HG03159 (cell line): ENCODE data around the gene INSR.
"Not testable (repeated sequence)": the region's sequence is repeated elsewhere in the genome, so short reads cannot be mapped to it uniquely, and the experiment has no call there.

Experiments
- ATAC-seq: cut with Tn5 transposase; IDR thresholded peaks from one replicate; pipeline ENCODE4 v1.9.1; 2021; ENCODE audit warnings: mild to moderate bottlenecking, moderate library complexity; ENCODE audit not compliant: unreplicated experiment

INSR gene

DNA sequence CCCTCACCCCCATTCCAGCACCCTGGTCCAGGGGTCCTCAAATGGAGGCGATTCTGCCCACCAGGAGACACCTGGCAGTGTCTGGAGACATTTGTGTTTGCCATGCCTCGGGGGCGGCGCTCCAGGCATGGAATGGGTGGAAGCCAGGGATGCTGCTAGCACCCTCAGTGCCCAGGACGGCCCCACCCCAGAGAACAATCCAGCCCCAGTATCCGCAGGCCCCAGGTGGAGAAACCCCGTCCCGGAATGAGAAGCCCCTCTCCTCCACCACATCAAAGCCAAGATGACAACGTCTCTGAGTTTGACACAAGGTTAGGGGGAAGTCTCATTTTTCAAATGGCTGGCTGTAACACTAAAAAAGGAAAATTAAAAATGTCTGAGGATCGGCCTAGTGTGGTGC, 68.5 kb downstream of the INSR start:
- ATAC-seq, result no peak

DNA sequence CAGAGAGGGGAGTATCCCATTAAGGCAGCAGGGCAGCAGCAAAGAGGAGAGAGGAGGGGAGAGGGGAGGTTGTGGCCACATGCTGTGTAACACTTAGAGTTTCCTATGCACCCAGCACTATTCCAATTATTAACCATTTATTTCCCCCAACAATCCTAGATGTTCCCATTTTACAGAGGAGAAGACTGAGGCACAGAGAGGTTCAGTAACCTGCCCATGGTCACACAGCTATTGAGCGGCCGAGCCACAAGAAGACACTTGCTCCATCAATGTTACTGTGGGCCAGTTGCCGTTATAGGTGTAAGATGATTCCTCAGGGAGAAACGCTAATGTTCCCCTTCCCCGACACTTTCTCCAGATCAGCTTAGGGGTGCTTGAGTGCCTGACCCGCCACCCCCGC, 69.2 kb downstream of the INSR start:
- ATAC-seq, result no peak

DNA sequence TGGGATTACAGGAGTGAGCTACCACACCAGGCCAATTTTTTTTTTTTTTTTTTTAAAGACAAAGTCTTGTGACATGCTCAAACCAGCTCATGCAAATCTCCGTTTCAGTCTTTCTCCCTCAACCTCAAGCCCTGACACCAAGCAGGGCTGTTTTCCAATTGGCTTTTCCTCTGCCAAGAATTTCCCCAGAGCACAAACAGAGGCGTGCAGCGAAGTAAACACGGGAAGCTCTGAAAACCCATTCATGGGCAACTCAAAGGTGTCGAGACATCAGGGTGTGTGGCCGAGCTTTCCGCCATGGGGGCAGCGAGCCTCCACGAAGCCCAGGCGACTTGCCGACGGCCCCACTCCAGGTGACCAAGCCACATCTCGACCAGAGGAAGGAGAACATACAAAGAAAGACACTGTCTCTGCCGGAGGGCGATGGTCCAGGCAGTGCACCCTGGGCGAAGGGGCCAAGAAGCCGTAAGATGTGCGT, 70.0 kb downstream of the INSR start:
- no peak for ATAC-seq

DNA sequence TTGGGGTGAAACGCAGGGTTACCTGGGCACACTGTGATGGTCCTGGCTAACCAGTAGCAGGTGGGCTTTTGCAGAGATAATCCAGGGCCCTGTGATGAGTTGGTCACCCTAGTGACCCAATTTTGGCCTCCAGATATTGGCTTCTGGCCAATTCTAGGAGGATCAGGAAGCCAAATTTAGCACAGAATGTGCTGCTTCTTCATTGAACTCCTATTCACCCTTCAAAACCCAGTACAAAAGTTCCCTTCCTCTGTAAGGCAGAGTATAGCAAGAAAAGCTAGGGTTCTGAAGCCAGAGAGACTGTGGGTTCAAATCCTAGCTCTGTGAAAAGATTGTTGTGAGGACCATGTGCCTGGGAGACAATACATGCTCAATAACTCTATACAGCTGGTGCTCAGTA, 70.8 kb downstream of the INSR start:
- no peak for ATAC-seq

DNA sequence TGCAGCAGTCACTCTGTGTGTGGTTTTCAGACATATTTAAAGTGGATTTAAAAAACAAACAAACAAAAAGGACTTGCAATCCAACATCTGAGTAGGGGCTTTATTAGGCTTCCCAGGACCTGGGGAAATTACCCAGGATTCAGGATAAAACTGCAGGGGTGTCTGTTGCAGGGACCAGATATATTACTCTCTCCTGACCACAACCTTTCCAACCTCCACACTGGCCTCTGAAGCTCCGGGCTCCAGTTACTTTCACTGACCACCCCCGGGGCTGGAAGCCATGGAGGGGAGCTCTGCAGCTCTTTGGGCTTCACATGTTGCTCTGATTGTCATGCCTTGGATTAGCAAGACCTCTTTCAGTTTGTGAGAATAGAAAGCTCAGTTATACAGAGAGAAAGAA, 75.2 kb downstream of the INSR start:
- ATAC-seq, result no peak

DNA sequence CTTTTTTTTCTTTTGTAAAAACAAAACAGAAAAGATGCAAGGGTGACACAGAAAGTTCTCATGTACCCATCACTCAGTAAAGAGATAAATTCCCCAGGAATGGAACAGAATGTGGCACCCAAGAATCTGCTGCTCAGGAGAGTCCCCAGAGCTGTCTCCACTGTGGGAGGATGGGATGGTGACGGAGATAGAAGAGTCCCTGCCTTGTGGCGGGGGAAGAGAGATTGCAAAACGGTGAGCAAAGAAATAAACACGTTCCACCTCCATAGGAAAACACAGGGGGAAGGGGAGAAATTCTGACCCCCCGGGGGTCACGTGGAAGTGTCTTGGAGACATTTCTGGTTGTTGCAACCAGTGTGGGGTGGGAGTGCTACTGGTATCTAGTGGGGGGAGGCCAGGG, 76.4 kb downstream of the INSR start:
- ATAC-seq, result no peak

DNA sequence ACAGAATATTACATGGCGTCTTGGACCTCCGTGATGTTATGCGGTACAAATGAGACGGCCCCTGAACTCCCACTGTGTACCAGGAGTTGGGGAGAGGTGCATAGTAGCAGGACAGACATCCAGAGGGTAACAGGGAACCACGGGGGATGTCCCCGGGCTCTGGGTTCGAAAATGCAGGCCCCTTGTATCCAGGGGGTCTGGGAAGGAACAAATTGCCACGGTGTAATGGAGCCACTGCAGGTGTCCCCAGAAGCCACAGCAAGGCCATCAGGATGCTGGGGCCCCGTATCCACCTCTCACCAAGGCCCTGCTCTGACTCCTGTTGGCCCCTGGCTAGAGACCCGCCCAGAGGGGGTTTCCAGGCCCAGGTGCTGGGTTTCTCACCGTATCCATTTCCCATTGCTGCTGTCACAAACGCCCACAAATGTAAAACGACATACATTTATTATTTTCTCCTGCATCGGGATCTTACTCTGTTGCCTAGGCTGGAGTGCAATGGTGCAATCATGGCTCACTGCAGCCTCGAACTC, 77.8 kb downstream of the INSR start:
- no peak for ATAC-seq

DNA sequence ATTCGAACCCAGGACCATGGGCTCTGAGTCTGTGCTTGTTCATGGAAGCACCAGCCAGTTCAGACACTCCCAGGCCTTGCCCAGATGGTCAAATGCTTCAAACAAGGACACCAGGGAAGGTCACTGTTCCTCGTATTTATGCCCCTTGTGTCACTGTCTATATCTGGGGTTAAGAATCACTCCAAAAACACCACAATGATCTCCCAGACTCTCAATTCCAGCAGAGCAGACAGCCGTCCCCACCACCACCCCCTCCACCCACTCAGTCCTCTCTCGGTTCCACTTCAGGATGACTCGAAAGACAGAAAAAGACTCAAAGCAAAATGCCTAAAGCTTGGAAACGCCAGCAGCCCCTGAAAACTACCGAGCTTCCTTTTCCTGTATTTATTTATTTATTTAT, 79.0 kb downstream of the INSR start:
- ATAC-seq, result no peak

DNA sequence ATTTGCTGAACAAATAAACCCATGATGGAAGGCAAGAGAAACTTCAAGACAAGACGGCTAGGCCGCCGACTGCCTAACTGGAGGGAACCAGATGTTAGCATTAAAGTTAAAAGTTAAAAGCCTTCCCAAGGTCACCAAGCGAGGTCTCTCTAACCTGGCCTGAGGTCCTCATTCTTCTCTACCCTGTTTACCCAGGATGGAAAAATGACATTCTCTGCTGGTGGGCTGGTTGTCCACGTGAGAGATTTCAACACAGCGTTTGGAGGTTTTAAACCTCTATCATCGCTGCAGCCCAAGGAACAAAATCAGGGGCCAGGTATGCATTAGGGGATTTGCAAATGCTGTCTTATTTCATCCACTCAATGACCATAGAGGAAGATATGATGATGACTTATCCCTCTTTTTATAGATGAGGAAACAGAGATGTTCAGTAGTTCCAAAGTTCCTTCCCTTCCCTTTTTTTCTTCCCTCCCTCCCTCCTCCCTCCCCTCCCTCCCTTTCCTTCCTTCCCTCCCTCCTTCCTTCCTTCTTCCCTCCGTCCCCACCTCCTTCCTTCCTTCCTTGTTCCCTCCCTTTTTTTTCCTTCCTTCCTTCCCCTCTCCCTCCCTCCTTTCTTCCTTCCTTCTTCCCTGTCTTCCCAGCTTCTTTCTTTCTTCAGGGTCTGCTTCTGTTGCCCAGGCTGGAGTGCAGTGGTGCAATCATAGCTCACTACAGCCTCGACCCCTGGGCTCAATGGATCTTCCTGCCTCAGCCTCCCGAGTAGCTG, 79.7 kb downstream of the INSR start:
- ATAC-seq, result no peak

DNA sequence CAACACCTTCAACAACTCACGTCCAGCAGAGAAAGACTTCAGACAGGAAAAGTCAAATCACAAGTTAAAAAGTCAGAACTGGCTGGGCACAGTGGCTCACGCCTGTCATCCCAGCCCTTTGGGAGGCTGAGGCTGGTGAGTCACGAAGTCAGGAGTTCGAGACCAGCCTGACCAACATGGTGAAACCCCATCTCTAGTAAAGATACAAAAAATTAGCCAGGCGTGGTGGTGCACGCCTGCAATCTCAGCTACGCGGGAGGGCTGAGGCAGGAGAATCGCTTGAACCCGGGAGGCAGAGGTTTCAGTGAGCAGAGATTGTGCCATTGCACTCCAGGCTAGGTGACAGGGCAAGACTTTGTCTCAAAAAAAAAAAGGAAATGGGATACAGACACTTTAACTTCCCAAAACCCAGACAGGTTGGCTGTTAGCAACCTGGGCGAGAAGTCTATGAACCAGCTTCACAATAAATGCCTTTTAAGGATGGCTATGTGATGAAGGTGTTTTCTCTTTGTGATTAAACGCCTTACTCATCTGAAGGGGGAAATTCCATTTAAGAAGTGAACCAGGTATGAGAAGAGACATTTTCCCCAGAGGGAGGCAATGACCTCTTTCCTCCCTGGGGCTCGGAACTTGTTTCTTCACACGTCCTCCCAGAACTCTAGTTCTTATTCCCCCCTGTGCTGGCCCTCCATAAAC, 80.4 kb downstream of the INSR start:
- no peak for ATAC-seq

DNA sequence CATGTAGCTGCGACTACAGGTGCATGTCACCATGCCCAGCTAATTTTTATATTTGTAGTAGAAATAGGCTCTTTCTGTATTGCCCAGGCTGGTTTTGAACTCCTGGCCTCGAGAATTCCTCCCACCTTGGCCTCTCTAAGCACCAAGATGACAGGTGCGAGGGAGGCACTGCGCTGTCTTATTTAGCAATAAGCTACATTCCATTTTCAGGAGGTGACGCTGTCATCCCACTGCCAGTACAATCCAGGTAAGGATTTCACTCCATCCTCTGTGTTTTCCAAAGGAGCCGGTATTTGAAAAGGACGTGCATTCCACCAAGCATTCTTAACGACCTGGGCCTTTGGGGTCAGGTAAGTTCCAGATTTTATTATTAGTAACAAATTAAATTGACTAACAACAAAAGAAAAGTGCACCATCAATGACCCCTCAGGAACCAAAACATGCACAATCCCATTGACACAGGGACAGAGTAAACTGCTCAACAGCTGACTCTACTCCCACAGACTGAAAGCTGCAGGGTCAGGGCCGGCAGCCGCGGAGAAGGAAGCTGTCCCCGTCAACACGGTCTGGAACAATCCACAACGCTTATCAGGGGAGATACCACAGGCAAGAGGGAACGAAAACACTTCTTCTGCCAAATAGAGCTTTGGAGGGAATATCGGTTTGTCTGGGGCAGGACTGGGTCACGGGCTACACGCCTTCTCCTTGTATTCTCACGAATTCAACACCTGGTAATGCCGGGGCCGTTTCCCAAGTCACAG, 82.8 kb downstream of the INSR start:
- no peak for ATAC-seq

DNA sequence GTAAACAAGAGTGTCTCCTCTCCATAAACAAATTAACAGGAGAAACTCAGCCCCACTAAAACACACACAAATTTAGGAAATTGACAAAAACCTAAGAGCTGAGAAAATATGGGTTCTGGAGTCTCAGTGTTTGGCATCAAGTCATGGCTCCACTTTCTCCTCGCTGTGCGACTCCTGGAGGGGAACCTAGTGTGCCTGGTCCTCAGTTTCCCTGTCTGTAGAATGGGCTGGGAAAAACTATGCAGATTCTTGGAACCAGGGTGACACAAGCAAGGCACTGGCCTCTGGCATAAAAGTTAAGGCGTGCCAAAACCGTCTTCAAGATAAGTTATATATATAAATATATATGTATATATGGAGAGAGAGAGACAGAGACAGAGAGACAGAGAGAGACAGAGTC, 83.9 kb downstream of the INSR start:
- no peak for ATAC-seq

DNA sequence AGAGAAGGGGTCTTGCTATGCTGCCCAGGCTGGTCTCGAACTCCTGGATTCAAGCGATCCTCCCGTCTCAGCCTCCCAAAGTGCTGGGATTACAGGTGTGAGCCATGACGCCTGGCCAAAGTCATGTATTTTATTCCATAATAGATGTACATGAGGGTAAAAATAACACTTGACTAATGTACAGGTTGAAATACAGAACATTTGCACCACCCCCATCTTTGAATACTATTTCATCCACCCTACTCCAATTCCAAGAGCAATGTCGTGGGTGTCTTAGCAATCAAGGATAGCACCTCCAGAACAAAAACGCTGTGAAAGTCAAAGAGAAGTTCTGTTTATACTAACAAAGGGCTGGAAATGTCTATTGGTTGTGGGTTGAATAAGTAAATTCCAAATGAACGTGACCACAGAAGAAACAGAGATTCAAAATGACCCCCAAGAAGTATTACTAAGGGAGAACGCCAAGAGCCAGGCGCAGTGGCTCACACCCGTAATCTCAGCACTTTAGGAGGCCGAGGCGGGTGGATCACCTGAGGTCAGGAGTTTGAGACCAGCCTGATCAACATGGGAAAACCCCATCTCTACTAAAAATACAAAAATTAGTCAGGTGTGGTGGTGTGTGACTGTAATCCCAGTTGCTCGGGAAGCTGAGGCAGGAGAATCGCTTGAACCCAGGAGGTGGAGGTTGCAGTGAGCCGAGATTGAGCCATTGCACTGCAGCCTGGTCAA, 84.5 kb downstream of the INSR start:
- ATAC-seq, result not testable (repeated sequence)

DNA sequence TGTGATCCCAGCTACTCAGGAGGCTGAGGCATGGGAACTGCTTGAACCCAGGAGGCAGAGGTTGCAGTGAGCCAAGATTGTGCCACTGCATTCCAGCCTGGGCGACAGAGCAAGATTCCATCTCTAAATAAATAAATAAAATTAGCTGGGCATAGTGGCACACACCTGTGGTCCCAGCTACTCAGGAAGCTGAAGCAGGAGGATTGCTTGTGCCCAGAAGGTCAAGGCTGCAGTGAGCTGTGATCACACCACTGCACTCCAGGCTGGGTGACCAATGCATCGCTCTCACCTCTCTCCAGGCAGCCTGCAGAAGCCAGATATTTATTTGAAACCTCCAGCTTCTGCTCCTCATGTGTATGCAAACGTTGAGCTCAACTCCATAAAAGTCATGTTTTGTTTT, 85.2 kb downstream of the INSR start:
- ATAC-seq, result not testable (repeated sequence)

DNA sequence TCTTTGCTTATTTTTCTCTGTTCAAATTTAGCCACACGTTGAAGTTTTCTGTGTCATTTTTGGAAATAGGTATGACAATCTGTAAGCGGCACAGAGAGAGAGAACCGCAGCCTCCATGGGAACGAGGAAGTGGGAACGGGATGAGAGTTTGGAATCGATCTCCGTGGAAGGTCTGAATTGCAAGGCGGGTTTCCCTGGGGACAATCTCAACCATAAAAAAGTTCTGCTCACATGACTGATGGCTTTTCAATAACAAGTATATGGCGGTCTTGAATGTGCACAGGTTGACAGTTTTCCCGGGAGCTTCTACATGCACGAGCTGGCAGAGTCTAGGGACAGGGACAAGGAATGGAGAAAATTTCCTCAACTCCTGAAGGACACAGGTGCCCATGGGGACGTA, 90.9 kb downstream of the INSR start:
- no peak for ATAC-seq

DNA sequence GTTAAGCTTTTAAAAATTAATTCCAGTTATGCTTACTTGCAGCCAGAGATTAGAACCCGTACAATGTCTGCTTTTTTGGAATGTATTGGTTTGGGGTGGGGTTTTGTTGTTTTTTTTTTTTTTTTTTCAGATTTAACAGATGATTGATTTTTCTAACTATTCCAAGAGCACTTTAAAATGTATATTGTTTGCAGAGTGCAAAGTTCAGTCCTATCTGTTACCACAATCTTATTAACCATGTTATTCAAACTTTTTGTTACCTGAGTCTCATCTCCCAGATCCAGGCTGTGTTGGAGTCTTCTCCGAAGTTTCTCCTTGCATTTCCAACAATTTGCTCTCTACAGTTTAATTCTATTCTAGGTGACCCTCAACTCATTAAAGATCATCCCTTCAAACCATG, 91.3 kb downstream of the INSR start:
- no peak for ATAC-seq

DNA sequence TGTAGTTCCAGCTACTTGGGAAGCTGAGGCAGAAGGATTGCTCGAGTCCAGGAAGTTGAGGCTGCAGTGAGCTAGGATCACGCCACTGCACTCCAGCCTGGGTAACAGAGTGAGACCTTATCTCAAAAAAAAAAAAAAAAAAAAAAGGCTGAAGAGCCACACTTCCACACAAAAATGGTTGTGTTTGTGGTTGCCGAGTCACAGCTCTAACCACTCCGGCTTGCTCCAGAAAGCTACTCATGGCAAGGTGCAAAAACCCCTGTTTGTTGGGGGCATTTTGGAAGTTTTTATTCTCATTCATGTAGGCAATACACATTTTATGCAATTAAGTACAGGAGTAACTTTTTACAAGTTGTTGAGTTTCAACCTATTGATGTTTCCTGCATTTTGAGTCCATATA, 93.5 kb downstream of the INSR start:
- ATAC-seq, result no peak

DNA sequence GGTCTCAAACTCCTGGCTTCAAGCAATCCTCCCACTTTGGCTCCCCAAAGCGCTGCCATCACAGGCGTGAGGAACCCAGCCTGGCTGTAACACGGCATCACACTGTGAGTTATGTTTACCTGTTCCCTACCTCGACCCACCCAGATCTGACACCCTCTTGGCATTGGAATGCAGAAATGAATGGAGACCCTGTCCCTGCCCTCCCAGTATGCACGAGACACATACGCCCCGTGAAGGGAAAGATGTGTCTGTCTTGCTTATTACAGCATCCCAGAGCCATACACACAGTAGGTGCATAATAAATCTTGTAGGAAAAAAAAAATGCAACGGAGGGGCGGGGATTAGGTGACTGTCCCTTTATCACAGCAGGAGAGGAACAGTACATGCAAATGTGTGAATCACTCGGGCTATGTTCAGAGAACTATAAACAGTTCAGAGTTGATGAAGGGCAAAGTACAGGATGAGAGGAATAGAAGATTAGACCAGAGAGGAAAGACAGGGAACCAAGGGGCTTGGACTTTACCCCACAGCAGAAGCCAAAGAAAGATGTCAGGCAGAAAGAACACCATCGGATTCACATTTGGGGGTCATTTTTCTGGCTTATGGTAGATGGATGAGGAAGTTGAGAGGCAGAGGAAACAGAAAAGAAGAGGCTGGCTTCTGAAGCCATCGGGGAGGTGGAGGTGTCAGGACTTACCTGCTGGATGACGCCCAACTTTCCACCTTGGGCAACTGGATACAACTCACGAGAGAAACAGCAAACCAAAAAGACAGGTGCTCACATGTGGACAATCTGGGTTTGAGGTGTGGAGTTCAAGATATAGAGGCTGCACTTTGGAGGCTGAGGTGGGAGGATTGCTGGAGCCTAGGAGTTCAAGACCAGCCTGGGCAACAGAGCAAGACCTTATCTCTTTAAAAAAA, 94.3 kb downstream of the INSR start:
- no peak for ATAC-seq

DNA sequence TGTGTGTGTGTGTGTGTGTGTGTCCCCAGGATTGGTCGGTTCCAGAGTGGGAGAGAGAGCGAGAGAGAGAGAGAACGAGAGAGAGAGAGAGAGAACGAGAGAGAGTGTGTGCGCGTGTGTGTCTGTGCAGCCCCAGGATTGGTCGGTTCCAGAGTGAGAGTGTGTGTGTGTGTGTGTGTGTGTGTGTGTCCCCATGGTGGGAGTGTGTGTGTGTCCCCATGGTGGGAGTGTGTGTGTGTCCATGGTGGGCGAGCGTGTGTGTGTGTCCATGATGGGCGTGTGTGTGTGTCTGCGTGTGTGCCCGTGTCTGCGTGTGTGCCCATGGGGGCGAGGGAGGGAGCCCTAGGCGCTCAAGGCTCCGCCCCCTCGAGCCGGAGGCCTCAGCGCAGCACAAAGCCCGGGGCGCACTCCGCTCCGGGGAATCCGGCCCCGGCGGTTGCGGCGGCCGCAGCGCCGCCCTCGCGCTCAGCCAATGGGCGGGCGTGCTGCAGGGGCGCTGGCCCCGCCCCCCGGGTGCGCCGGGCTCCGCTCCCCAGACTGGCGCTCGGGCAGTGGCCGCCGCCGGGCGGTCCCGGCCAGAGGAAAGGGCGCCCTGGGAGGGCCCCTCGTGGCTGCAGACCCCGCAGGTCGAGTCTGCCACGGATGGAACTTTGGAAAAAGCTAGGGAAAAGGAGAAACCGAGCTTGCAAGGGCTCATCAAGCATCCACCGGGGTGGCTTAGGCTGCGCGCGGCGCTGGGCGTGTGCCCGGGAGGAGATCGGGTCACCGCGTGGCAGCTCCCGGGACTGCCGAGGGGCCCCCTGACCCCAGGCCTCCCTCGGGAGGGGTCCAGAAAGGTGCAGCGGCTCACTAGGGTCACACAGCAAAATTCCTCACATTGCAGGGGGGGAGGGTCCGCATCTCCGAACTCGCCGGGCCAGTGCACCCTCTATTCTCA, 96.2 kb downstream of the INSR start:
- peak; percentile 80 for ATAC-seq
